Measurements from ENCODE around the gene CLCN4. TPM values are rescaled to one million over a fixed set of nuclear protein-coding genes. Genes with fewer than 3 reads are reported as not detected.

The CLCN4 gene
- total RNA-seq, 1 donor = 14.1 TPM

GRCh38 chrX:10199212-10199611, 42.4 kb downstream of the CLCN4 start:
- H3K9me3 ChIP-seq (ENCODE audit: low read depth, low read length) = no peaks in the 10 kb centered on the region
- H3K4me3 ChIP-seq (ENCODE audit: insufficient read depth, low read length) = no peak overlapping the region
- H3K27ac ChIP-seq (ENCODE audit: low read depth, low read length) = no peak overlapping the region
- no peaks in the 10 kb centered on the region for H4K20me1 ChIP-seq (ENCODE audit: insufficient read depth, low read length)
- peak; percentile 58 for DNase-seq (ENCODE audit: insufficient read length, low spot score, missing footprints)
- H3K27me3 ChIP-seq (ENCODE audit: insufficient read depth, low read length) = no peaks in the 10 kb centered on the region
- no peak overlapping the region for H2AFZ ChIP-seq (ENCODE audit: low read length)
- no peaks in the 10 kb centered on the region for H3K36me3 ChIP-seq (ENCODE audit: insufficient read depth, low read length)
- H3K79me2 ChIP-seq (ENCODE audit: insufficient read depth, low read length) = no peaks in the 10 kb centered on the region
- no peak overlapping the region for H3K4me2 ChIP-seq (ENCODE audit: insufficient read depth, low read length)
- TF ChIP-seq, protein P1, sequence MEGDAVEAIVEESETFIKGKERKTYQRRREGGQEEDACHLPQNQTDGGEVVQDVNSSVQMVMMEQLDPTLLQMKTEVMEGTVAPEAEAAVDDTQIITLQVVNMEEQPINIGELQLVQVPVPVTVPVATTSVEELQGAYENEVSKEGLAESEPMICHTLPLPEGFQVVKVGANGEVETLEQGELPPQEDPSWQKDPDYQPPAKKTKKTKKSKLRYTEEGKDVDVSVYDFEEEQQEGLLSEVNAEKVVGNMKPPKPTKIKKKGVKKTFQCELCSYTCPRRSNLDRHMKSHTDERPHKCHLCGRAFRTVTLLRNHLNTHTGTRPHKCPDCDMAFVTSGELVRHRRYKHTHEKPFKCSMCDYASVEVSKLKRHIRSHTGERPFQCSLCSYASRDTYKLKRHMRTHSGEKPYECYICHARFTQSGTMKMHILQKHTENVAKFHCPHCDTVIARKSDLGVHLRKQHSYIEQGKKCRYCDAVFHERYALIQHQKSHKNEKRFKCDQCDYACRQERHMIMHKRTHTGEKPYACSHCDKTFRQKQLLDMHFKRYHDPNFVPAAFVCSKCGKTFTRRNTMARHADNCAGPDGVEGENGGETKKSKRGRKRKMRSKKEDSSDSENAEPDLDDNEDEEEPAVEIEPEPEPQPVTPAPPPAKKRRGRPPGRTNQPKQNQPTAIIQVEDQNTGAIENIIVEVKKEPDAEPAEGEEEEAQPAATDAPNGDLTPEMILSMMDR (IDR thresholded peaks at IDR 0.05; ENCODE audit: extremely low read depth, low read depth, low read length) = no peak
- no peaks in the 10 kb centered on the region for H3K4me1 ChIP-seq (ENCODE audit: insufficient read depth, low read length)

- DNase-seq (ENCODE audit: insufficient read length, low spot score, missing footprints) = no peak
- no peak overlapping the region for H3K27ac ChIP-seq (ENCODE audit: low read depth, low read length)
These were observed 46.8 kb downstream of the CLCN4 start for GRCh38 chrX:10203617-10204016.

GRCh38 chrX:10206317-10206716, 49.5 kb downstream of the CLCN4 start:
- TF ChIP-seq, protein P1 (IDR thresholded peaks at IDR 0.05; ENCODE audit: extremely low read depth, low read depth, low read length) = no peak
- no peak for DNase-seq (ENCODE audit: insufficient read length, low spot score, missing footprints)
- no peaks in the 10 kb centered on the region for H3K27me3 ChIP-seq (ENCODE audit: insufficient read depth, low read length)

More at GRCh38 chrX:10203617-10204016, 46.8 kb downstream of the CLCN4 start:
- H3K9me3 ChIP-seq (ENCODE audit: low read depth, low read length) = no peaks in the 10 kb centered on the region
- no peaks in the 10 kb centered on the region for H4K20me1 ChIP-seq (ENCODE audit: insufficient read depth, low read length)
- H3K4me3 ChIP-seq (ENCODE audit: insufficient read depth, low read length) = no peak overlapping the region
- H3K4me2 ChIP-seq (ENCODE audit: insufficient read depth, low read length) = no peak overlapping the region
- H2AFZ ChIP-seq (ENCODE audit: low read length) = no peak overlapping the region
- H3K36me3 ChIP-seq (ENCODE audit: insufficient read depth, low read length) = no peaks in the 10 kb centered on the region
- H3K79me2 ChIP-seq (ENCODE audit: insufficient read depth, low read length) = no peaks in the 10 kb centered on the region
- no peaks in the 10 kb centered on the region for H3K4me1 ChIP-seq (ENCODE audit: insufficient read depth, low read length)
- TF ChIP-seq, protein P1 (IDR thresholded peaks at IDR 0.05; ENCODE audit: extremely low read depth, low read depth, low read length) = no peak
- H3K27me3 ChIP-seq (ENCODE audit: insufficient read depth, low read length) = no peaks in the 10 kb centered on the region

DNA sequence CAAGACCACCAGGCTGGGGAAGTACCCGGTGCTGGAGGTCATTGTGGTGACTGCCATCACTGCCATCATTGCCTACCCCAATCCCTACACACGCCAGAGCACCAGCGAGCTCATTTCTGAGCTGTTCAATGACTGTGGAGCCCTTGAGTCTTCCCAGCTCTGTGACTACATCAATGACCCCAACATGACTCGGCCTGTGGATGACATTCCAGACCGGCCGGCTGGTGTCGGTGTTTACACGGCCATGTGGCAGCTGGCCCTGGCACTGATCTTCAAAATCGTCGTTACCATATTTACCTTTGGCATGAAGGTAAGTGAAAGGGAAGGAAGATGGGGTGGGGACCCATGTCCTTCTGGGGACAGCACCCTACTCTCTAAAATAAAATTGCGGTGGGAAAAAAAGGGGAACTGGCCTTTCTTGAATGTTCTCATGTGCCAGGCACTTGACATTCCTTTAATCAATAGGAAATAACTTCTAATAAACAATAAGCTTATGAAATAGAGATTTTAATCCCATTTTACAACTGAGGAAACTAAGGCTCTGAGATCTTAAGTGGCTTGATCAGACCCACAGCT, 51.6 kb downstream of the CLCN4 start:
- no peaks in the 10 kb centered on the region for H3K4me1 ChIP-seq (ENCODE audit: insufficient read depth, low read length)
- H4K20me1 ChIP-seq (ENCODE audit: insufficient read depth, low read length) = no peaks in the 10 kb centered on the region
- no peak for DNase-seq (ENCODE audit: insufficient read length, low spot score, missing footprints)
- no peaks in the 10 kb centered on the region for H3K36me3 ChIP-seq (ENCODE audit: insufficient read depth, low read length)
- no peaks in the 10 kb centered on the region for H3K9me3 ChIP-seq (ENCODE audit: low read depth, low read length)
- no peak overlapping the region for H3K4me3 ChIP-seq (ENCODE audit: insufficient read depth, low read length)
- H3K79me2 ChIP-seq (ENCODE audit: insufficient read depth, low read length) = no peaks in the 10 kb centered on the region
- TF ChIP-seq, protein P1 (IDR thresholded peaks at IDR 0.05; ENCODE audit: extremely low read depth, low read depth, low read length) = no peak
- H3K27ac ChIP-seq (ENCODE audit: low read depth, low read length) = no peak overlapping the region
- no peak overlapping the region for H2AFZ ChIP-seq (ENCODE audit: low read length)
- H3K4me2 ChIP-seq (ENCODE audit: insufficient read depth, low read length) = no peak overlapping the region
- no peaks in the 10 kb centered on the region for H3K27me3 ChIP-seq (ENCODE audit: insufficient read depth, low read length)

More at GRCh38 chrX:10206317-10206716, 49.5 kb downstream of the CLCN4 start:
- H4K20me1 ChIP-seq (ENCODE audit: insufficient read depth, low read length) = no peaks in the 10 kb centered on the region
- H3K4me1 ChIP-seq (ENCODE audit: insufficient read depth, low read length) = no peaks in the 10 kb centered on the region
- H3K27ac ChIP-seq (ENCODE audit: low read depth, low read length) = no peak overlapping the region
- H3K4me3 ChIP-seq (ENCODE audit: insufficient read depth, low read length) = no peak overlapping the region
- no peak overlapping the region for H2AFZ ChIP-seq (ENCODE audit: low read length)
- H3K79me2 ChIP-seq (ENCODE audit: insufficient read depth, low read length) = no peaks in the 10 kb centered on the region
- no peaks in the 10 kb centered on the region for H3K9me3 ChIP-seq (ENCODE audit: low read depth, low read length)
- H3K4me2 ChIP-seq (ENCODE audit: insufficient read depth, low read length) = no peak overlapping the region
- H3K36me3 ChIP-seq (ENCODE audit: insufficient read depth, low read length) = no peaks in the 10 kb centered on the region
